ENCODE data around the gene MTAP.

DNA sequence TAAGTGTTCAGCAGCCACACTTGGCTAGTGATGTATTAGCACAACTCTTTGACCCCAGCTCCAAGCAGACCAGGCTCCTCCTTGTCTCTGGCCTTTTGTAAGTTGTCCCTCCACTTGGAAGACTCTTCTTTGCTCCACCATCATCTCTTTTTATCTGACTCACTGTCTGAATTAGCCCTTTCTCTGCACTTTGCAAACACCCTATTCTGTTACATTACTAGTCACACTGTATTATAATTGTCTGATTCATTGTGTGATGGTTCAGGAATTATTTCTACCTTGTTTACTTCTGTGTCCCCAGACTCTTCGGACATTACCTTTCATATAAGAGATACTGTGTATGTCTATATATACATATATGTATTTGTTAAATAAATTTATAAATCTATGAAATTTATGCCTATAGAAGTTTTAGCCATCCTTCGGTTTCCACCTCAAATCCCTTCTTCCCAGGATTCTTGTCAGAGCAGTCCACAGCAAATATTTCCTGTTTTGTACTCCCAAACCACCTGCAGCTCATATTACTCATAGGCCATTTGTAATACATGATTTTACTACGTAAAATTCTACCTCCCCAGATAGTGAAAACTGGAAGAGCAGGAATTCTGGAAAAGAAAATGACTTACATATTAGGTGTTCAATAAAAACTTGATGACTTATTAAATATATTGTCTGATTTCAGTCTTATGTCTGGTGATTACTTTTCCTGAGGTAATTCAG is 69.0 kb downstream of the MTAP start:
- TF ChIP-seq, protein P1, sequence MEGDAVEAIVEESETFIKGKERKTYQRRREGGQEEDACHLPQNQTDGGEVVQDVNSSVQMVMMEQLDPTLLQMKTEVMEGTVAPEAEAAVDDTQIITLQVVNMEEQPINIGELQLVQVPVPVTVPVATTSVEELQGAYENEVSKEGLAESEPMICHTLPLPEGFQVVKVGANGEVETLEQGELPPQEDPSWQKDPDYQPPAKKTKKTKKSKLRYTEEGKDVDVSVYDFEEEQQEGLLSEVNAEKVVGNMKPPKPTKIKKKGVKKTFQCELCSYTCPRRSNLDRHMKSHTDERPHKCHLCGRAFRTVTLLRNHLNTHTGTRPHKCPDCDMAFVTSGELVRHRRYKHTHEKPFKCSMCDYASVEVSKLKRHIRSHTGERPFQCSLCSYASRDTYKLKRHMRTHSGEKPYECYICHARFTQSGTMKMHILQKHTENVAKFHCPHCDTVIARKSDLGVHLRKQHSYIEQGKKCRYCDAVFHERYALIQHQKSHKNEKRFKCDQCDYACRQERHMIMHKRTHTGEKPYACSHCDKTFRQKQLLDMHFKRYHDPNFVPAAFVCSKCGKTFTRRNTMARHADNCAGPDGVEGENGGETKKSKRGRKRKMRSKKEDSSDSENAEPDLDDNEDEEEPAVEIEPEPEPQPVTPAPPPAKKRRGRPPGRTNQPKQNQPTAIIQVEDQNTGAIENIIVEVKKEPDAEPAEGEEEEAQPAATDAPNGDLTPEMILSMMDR (conservative IDR thresholded peaks at IDR 0.05), result no peak
- no peak for TF ChIP-seq EZH2 (IDR thresholded peaks at IDR 0.05; ENCODE audit: low read depth)
